ENCODE results near the gene GNB1.

DNA sequence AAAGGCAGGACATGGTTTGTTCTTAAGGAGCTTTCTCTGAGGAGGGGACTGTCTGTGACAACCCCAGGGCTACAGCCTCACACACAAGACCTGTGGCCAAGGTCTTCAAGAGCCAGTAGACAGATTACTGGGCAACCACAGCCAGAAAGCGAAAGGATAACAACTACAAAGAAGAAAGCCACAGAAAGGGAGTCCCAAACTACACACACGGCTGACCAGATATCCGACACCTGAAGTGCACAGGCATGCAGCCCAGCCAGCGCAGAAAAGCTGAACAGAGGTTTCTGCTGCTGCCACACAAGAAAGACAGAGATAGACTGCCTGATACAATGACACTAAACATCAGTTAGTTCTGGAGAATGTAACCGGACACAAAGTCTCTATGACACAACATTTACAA lies 91.2 kb downstream of the GNB1 start:
- TF ChIP-seq, protein P1, sequence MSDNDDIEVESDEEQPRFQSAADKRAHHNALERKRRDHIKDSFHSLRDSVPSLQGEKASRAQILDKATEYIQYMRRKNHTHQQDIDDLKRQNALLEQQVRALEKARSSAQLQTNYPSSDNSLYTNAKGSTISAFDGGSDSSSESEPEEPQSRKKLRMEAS (IDR thresholded peaks at IDR 0.05), result no peak
- TF ChIP-seq, protein P2, sequence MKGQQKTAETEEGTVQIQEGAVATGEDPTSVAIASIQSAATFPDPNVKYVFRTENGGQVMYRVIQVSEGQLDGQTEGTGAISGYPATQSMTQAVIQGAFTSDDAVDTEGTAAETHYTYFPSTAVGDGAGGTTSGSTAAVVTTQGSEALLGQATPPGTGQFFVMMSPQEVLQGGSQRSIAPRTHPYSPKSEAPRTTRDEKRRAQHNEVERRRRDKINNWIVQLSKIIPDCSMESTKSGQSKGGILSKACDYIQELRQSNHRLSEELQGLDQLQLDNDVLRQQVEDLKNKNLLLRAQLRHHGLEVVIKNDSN (IDR thresholded peaks at IDR 0.05), result no peak
- no peak for TF ChIP-seq TEAD4 (IDR thresholded peaks at IDR 0.05)
- TF ChIP-seq EP300 (IDR thresholded peaks at IDR 0.05; ENCODE audit: borderline replicate concordance), result no peak
- TF ChIP-seq TAF1 (IDR thresholded peaks at IDR 0.05; ENCODE audit: low read depth), result no peak
- no peak for TF ChIP-seq NFIC (IDR thresholded peaks at IDR 0.05)
- no peak for TF ChIP-seq RAD21 (IDR thresholded peaks at IDR 0.05; ENCODE audit: low read depth)
- no peak for TF ChIP-seq FOXM1 (IDR thresholded peaks at IDR 0.05; ENCODE audit: borderline replicate concordance, low read depth)
- TF ChIP-seq YY1 (IDR thresholded peaks at IDR 0.05; ENCODE audit: low read depth), result no peak
- TF ChIP-seq CREB1 (IDR thresholded peaks at IDR 0.05; ENCODE audit: low read depth), result no peak
- TF ChIP-seq, protein P3, sequence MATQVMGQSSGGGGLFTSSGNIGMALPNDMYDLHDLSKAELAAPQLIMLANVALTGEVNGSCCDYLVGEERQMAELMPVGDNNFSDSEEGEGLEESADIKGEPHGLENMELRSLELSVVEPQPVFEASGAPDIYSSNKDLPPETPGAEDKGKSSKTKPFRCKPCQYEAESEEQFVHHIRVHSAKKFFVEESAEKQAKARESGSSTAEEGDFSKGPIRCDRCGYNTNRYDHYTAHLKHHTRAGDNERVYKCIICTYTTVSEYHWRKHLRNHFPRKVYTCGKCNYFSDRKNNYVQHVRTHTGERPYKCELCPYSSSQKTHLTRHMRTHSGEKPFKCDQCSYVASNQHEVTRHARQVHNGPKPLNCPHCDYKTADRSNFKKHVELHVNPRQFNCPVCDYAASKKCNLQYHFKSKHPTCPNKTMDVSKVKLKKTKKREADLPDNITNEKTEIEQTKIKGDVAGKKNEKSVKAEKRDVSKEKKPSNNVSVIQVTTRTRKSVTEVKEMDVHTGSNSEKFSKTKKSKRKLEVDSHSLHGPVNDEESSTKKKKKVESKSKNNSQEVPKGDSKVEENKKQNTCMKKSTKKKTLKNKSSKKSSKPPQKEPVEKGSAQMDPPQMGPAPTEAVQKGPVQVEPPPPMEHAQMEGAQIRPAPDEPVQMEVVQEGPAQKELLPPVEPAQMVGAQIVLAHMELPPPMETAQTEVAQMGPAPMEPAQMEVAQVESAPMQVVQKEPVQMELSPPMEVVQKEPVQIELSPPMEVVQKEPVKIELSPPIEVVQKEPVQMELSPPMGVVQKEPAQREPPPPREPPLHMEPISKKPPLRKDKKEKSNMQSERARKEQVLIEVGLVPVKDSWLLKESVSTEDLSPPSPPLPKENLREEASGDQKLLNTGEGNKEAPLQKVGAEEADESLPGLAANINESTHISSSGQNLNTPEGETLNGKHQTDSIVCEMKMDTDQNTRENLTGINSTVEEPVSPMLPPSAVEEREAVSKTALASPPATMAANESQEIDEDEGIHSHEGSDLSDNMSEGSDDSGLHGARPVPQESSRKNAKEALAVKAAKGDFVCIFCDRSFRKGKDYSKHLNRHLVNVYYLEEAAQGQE (IDR thresholded peaks at IDR 0.05; ENCODE audit: low read depth), result no peak
